ENCODE measurements around the gene IRF7. TPM values are rescaled to one million over a fixed set of nuclear protein-coding genes. Genes with fewer than 3 reads are reported as not detected.
A peak's percentile ranks its signal among the peaks of the same experiment; 100 is the strongest.

Gene IRF7
- polyA plus RNA-seq (2012; rRNA removed): 5.9 and 6.3 TPM in 2 replicates
- 2.0 and 3.9 TPM in 2 replicates for polyA plus RNA-seq (2012; cell fraction: cytosol; rRNA removed)
- 26.4 and 38.4 TPM in 2 replicates for polyA plus RNA-seq (2012; cell fraction: nucleus; rRNA removed)

GRCh38 chr11:615504-616319 lies at the start of gene IRF7:
TSS of gene IRF7 (minus strand) at chr11:615950. CDS start at chr11:615364, 586 bp downstream.
- peak within 1 kb of the TSS; percentile 73 for H2AFZ ChIP-seq (ENCODE audit: low read depth)
- TF ChIP-seq RCOR1 (IDR thresholded peaks at IDR 0.05; ENCODE audit: low read length) (0 out of 2 replicates have a peak, but pooled peaks have one; percentile 12), TAF1 (IDR thresholded peaks at IDR 0.05; ENCODE audit: borderline replicate concordance, low read depth, low read length) (peak; percentile 51; the same call in 1 of the 2 replicates), YY1 (IDR thresholded peaks at IDR 0.05; ENCODE audit: low read depth) (peak; percentile 65), MXI1 (IDR thresholded peaks at IDR 0.05; ENCODE audit: low read depth, low read length) (peak; percentile 46; the same call in 1 of the 2 replicates), MEF2A (IDR thresholded peaks at IDR 0.05; ENCODE audit: borderline replicate concordance, low read depth) (no peak), ELF1 (IDR thresholded peaks at IDR 0.05) (peak; percentile 60), CHD2 (IDR thresholded peaks at IDR 0.05; ENCODE audit: low read length, partially characterized antibody) (peak; percentile 52), GABPA (IDR thresholded peaks at IDR 0.05; ENCODE audit: low read depth) (peak; percentile 80), POLR2AphosphoS5 (IDR thresholded peaks at IDR 0.05; ENCODE audit: low read depth, low read length) (peak; percentile 96)
- TF ChIP-seq, protein P1, sequence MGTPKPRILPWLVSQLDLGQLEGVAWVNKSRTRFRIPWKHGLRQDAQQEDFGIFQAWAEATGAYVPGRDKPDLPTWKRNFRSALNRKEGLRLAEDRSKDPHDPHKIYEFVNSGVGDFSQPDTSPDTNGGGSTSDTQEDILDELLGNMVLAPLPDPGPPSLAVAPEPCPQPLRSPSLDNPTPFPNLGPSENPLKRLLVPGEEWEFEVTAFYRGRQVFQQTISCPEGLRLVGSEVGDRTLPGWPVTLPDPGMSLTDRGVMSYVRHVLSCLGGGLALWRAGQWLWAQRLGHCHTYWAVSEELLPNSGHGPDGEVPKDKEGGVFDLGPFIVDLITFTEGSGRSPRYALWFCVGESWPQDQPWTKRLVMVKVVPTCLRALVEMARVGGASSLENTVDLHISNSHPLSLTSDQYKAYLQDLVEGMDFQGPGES (IDR thresholded peaks at IDR 0.05; ENCODE audit: low read depth, low read length): no peak
- TF ChIP-seq, protein P2, sequence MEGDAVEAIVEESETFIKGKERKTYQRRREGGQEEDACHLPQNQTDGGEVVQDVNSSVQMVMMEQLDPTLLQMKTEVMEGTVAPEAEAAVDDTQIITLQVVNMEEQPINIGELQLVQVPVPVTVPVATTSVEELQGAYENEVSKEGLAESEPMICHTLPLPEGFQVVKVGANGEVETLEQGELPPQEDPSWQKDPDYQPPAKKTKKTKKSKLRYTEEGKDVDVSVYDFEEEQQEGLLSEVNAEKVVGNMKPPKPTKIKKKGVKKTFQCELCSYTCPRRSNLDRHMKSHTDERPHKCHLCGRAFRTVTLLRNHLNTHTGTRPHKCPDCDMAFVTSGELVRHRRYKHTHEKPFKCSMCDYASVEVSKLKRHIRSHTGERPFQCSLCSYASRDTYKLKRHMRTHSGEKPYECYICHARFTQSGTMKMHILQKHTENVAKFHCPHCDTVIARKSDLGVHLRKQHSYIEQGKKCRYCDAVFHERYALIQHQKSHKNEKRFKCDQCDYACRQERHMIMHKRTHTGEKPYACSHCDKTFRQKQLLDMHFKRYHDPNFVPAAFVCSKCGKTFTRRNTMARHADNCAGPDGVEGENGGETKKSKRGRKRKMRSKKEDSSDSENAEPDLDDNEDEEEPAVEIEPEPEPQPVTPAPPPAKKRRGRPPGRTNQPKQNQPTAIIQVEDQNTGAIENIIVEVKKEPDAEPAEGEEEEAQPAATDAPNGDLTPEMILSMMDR (IDR thresholded peaks at IDR 0.05): no peak
- peaks cover 12 to 30% of the 10 kb centered on the region in 2 experiments for H3K36me3 ChIP-seq (replicated peaks in 1 of 2; ENCODE audit: control insufficient read depth in 1 of 2, insufficient read depth in 2 of 2, low read length in 1 of 2)
- peak within 1 kb of the TSS; percentile 56 to 77 for H3K4me3 ChIP-seq (ENCODE audit: low read depth in 2 of 2, low read length in 1 of 2)
- H3K27ac ChIP-seq (ENCODE audit: low read depth in 2 of 2, low read length in 1 of 2): peak within 1 kb of the TSS; percentile 76 to 84
- no peaks in the 10 kb centered on the region for H3K27me3 ChIP-seq (ENCODE audit: insufficient read depth)
- H3K4me2 ChIP-seq: peak within 1 kb of the TSS; percentile 96
- POLR2A ChIA-PET: interaction anchor here (0.7 kb wide), 1 partner anchor 9 kb away, joined by 3 read pairs; no protein-coding TSS in a partner anchor
- peaks cover 8% of the 10 kb centered on the region; the same call in 1 of the 2 replicates for H3K79me2 ChIP-seq (ENCODE audit: insufficient read depth)
- H3F3A ChIP-seq (replicated peaks; ENCODE audit: insufficient read depth): peaks cover 4% of the 10 kb centered on the region
- CTCF ChIA-PET: interaction anchor here (0.6 kb wide), 1 partner anchor 20 kb away, joined by 3 read pairs; no protein-coding TSS in a partner anchor
- WGBS (ENCODE audit: low lambda C conversion rate): 9% methylated on average over 49 of the region's 66 CpGs
- peak within 1 kb of the TSS; percentile 77 for H3K9ac ChIP-seq
- H3K9me2 ChIP-seq: no peaks in the 10 kb centered on the region
- H4K20me1 ChIP-seq (ENCODE audit: insufficient read depth): peaks cover 31% of the 10 kb centered on the region
- H3K4me1 ChIP-seq (ENCODE audit: control insufficient read depth in 1 of 2, insufficient read depth in 2 of 2, low read depth in 1 of 2, low read length in 1 of 2): peaks cover 0 to 14% of the 10 kb centered on the region in 2 experiments; a peak in 1 of 4 replicates
- DNase-seq: peak; percentile 96
- no peaks in the 10 kb centered on the region for H3K9me3 ChIP-seq

All from SK-N-SH (cell line).